HG02973 (cell line): ENCODE data around the gene ATXN2.

Experiments used
- ATAC-seq: cut with Tn5 transposase; IDR thresholded peaks from one replicate; pipeline ENCODE4 v1.9.1; 2021; ENCODE audit warnings: moderate library complexity; ENCODE audit not compliant: unreplicated experiment

The ATXN2 gene

DNA sequence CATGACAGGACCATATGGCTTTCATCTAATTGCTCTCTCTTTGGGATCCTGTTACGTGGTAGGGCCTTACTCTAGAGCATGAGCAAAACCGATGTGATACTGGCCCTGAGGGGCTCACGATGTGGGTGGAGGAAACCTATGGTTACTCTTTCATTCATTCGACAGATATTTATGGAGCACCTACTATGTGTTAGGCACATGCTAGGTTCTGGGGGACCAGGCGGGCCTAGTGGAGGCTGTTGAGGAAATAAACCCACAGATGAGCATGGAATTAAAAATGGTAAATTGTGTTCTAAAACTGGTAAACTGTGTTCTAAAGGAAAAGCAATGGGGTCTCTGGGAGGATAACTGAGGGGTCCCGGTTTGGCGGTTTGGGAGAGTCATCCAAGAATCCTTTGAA is 178.6 kb downstream of the ATXN2 start:
- no peak for ATAC-seq

DNA sequence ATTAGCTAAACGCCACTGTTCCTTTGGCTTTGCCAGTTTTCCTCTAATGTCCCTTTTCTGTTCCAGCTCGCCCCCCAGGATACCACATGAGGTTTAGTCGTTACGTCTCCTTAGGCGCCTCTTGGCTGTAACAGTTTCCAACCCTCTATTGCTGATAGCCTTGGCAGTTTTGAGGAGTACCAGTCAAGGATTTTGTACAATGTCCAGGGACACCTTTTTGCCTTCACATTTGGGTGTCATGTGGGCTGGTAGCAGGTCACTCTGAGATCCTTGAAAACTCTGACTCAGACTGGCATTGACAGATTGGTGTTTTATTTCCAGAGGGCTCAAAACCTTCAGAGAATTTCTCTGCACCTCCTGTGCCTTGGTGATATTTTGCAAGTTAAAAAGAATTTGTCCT is 179.3 kb downstream of the ATXN2 start:
- no peak for ATAC-seq

DNA sequence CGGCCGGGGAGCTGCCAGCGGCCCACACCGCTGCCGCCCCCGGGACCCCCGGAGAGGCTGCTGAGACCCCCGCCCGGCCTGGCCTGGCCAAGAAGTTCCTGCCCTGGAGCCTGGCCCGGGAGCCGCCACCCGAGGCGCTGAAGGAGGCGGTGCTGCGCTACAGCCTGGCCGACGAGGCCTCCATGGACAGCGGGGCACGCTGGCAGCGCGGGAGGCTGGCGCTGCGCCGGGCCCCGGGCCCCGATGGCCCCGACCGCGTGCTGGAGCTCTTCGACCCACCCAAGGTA is 180.6 kb downstream of the ATXN2 start:
- ATAC-seq: no peak

GRCh38 chr12:111417784-111418593 is 181.1 kb downstream of the ATXN2 start:
- no peak for ATAC-seq

- ATAC-seq: no peak
Measured at GRCh38 chr12:111417290-111417689, 181.8 kb downstream of the ATXN2 start.

GRCh38 chr12:111414711-111415252 is 184.3 kb downstream of the ATXN2 start:
- no peak for ATAC-seq

DNA sequence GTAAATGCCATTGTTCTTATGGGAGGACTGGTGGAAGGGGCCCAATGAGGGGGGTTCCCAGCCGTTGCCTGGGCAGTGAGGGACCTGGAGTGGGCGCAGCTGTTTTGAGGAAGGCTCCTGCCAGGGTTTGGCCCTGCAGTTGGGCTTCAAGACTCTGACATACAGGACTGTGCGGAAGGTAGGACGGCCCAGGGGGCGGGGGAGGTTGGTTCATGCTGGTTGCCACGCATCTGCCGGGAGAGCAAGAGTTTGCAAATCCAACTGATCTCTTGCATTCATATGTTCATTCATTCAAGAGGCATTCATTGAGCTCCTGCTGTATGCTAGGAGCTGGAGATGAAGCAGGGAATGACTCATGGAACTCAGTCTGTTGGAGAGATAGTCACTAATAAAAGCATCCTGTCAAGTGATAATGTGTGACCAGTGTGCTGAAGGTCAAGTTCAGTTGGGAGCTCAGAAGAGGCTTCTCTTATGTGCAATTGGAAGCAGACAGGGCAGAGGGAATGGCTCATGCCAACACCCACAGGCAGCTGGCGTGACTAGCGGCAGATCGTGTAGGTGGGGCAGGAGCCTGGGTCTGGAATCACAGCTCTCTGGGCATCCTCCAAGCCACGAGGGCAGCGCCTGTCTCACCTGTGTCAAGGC is 185.6 kb downstream of the ATXN2 start:
- no peak for ATAC-seq

- no peak for ATAC-seq
Measured at GRCh38 chr12:111412830-111413441, 186.2 kb downstream of the ATXN2 start.

- ATAC-seq: no peak
Measured at GRCh38 chr12:111412007-111412829, 186.9 kb downstream of the ATXN2 start.

DNA sequence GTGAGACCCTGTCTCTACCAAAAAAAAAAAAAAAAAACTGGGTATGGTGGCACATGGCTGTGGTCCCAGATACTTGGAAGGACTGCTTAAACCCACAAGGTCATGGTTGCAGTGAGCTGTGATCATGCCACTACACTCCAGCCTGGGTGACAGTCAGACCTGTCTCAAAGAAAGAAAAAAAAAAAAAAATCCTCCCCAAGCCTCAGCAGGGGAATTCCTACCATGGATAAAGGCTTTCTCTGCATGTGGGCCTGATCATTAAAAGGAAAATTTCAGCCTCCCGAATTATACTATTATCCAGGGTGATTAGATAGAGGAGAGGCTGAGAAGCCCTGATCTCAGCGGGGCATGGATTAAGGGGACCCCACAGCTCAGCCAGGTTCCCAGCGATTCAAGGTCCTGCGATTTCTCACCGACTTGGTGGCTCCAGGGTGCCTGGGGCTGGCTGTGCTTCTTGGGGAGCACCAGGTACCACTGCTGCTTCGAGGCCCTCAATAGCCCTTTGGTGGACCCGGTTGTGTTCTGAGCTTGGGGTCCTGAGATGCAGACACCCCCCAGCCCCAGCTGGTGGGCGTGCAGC is 187.8 kb downstream of the ATXN2 start:
- ATAC-seq: no peak

GRCh38 chr12:111410431-111411184 is 188.5 kb downstream of the ATXN2 start:
- ATAC-seq: no peak

GRCh38 chr12:111409780-111410430 is 189.2 kb downstream of the ATXN2 start:
- no peak for ATAC-seq

DNA sequence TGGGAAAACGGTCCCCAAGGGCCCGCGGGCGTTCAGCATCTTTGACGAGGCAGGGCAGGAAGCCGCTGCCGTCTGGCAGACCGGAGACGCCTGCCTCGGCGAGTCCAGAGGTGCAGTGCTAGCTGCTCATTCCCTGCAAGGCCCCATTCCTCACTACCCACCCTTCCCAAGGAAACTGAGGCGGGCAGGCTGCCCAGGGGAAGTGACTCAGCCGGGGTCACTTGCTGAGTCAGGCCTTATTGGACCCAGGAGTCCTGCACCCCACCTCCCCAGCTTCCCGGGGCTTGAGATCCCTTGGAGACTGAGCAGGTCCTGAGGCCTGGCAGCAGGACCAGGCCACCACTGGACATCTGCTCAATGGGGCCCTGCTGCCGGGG is 189.7 kb downstream of the ATXN2 start:
- no peak for ATAC-seq

DNA sequence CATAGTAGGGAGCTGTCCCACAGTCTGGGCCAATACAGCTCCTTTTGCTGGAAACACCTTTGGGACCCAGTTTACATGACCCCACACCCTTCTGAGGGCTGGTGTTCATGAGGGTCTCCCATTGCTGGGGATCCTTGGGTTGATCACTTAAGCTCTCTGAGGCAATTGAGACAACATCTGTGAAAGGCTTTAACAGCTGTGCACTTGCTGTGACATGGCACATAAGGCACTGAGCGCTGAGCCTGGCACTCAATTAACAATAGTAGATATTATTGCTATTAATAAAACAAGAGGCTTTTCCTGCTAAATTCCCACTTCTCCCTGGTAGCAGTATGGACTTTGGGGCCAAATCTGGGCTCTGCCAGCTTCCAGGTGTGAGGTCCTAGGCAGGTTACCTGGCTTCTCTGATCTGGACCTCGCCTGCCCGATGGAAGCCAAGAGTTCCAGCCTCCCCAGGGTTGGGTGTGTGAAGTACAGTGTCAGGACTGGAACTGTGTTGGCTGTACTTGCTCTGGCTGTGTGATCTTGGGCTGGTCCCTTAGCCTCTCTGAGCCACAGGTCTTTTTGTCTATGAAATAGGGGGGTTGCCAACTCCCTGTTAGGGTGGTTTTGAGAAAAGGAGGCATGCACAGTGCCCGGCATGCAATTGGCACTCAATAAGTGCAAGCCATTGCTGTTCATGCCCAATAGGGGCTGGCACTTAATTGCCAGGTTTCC is 190.3 kb downstream of the ATXN2 start:
- ATAC-seq: no peak

- no peak for ATAC-seq
Measured at GRCh38 chr12:111408116-111408440, 191.0 kb downstream of the ATXN2 start.

- no peak for ATAC-seq
Measured at GRCh38 chr12:111407377-111408115, 191.6 kb downstream of the ATXN2 start.

DNA sequence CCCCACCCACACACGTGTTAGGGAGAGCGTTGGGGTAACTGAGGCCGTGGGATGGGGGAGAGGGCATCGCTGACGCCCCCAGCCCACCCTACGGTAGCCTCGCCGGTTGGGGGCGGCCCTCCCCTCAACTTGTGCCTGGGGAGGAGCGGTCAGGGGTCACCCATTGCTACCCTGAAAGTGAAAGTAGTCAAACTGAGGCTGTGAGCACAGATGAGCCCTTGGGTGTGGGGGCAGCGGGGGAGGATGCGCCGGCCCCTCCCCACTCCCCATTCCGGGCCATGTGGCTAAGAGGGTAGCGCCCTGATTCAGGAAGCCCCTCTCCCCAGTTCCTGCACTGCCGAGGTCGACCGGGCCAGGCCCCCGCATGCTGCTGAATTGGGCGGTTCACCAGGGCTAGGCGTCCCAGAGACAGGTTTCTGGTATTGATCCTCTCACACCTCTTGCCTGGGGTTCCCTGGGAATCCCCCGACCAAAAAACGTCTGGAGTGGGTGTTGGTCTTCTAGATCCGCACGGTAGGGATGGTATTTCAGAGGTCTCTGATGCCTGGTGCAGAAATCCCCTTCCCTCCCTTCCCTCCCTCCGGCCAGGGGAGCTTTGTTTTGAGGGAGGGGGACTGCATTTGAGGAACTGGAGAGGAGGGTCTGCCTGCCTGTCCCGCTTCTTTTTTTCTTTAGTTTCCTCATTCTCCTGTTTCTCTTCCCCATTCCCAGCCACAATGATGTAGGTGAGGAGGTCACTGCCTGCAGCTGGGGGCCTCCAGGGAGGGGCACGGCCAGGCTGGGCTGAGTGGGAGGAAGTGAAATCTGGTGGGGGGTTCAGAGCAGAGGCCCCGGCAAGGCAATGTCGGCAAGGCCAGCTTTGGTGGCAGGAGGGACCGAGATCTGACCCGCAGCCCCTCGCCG is 192.4 kb downstream of the ATXN2 start:
- no peak for ATAC-seq
